A549 treated with AZD9567 at 1 μM for 4 hours (cell line): ENCODE measurements around the gene GOLGA1. TPM values are rescaled to one million over a fixed set of nuclear protein-coding genes. Genes with fewer than 3 reads are reported as not detected.

Source experiments
- total RNA-seq: library from RNA; stranded (reverse); fragments of 200-300 nt; extraction: Qiagen RNA extraction; gene quantifications from 5 replicates; pipeline ENCODE4 v1.2.3, GENCODE V29; 2022; ENCODE audit not compliant: insufficient read depth

The GOLGA1 gene, protein sequence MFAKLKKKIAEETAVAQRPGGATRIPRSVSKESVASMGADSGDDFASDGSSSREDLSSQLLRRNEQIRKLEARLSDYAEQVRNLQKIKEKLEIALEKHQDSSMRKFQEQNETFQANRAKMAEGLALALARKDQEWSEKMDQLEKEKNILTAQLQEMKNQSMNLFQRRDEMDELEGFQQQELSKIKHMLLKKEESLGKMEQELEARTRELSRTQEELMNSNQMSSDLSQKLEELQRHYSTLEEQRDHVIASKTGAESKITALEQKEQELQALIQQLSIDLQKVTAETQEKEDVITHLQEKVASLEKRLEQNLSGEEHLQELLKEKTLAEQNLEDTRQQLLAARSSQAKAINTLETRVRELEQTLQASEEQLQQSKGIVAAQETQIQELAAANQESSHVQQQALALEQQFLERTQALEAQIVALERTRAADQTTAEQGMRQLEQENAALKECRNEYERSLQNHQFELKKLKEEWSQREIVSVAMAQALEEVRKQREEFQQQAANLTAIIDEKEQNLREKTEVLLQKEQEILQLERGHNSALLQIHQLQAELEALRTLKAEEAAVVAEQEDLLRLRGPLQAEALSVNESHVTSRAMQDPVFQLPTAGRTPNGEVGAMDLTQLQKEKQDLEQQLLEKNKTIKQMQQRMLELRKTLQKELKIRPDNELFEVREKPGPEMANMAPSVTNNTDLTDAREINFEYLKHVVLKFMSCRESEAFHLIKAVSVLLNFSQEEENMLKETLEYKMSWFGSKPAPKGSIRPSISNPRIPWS
- total RNA-seq = 10.5 to 14.6 TPM (median 10.7 TPM) in 5 replicates

DNA sequence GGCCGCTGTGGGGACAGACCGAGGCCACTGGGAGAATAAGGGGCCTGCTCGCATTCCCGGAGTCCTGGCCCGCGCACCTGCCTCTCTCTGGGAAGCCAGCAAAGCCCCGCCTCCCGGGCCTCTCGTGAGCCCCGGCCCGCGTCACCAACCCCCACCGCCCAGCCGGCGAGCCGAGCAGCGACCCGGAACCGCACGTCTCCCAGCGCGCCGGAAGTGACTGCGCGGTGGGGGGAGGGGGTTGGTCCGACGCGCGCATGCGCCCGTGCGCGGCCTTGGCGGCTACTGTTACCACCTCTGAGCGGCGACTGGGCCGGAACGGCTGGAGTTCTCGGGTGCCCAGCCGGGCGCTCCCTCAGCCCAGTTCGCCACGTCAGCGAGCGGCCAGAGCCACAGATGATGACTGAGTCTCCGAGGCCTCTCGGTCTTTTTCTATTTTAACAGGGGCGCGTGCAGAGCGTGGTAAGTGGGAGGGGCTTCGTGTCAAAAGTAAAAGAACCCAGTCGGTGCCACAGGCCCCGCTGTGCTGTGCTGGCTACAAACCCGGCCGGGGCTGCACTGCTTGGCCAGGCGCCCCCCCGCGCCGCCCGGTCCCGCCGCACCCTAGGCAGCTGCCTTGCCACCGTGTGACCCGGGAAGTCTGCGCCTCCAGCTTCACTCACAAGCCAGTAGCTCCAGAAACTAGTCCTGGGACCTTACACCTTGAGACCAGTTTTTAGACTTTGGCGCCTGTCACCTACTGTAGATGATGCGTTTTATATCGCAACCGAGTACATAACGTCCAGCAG, at the start of gene GOLGA1:
Gene GOLGA1, minus strand, starts transcription at position 190 of the 785 bp plus-strand sequence. CDS start 2,372 bp downstream, outside the sequence.

DNA sequence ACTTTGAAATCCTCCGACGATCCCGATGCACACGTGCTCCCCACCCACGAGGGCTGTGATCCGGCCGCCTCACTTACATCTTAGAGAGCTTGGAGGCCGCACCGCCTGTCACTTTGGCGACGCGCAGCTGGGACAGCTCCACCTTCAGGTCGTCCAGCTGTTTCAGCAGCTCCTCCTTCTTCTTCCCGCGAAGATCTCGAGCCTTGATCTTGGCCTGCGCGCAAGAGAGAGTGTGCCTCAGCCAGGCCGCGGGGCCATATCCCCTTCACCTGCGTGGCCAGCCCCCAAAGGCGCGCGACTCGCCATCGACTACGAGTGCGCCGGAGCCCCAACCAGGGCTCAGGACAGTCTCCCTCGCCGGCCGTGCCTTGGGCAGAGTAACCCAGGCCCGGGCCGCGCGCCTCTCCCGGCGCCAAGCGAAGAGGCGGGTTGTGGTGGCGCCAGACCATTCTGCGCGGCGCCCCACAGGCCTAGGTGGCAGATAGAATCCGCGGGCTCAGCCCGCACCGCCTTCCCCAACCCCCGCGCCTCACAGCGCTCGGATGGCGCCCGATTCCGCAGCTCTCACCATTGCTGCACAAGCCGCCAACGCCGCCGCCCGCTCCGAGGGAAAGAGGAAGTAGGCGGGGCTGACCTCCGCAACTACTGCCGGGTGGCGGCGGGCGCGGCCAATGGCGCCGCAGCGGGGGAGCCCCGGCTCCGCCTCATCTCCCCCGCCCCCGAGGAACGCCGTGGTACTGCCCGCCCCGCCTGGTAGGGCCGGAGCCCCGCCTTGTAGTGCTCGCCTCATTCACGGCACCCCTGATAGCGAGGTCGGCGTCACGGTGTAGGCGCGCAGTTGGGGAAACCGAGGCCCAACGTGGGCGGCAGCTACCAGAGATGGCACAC, 79.3 kb downstream of the GOLGA1 start, which contains the start of the genes ARPC5L and RPL35:
Gene ARPC5L, plus strand, starts transcription at position 789 of the 888 bp plus-strand sequence. CDS start 7,161 bp downstream, outside the sequence.
Gene RPL35, minus strand, starts transcription at position 616 of the 888 bp plus-strand sequence. Its CDS starts 45 bp downstream, at position 571.

DNA sequence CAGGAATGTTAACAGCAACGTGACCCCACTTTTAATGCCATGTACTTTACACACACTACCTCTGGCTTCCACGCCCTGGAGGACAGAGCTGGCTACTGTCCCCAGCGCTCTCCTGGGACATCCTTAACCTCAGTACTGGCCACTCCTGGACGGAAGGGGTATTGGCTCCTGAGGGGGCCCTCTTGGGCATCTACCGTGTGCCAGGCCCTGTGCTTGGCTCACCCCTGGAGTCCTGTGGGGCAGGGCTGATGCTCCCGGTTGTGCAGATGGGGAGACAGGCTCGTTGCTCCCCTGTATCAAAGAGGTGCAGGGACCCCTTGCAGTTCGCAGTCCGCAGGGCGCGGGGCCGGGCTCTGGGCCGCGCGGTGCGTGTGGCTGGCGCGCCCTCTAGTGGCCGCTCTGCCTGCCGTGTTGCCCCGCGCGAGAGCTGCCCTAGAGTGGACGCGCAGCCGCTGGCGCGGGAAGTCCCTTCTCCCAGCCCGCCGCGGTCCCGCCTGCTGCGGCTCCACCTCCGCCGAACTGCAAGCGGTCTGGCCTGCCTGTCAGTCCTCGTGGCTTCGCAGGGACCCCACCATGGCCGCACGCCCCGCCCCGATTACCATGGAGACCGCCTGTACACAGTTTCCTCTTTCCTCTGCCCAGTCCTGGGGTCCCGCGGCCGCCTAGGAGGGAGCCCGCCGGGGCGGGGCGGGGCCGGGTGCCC, 87.9 kb downstream of the GOLGA1 start, which contains the start of gene WDR38:
Gene WDR38, plus strand, starts transcription at position 632 of the 703 bp plus-strand sequence. CDS start 72 bp downstream, outside the sequence.

Other genes with a start within 250 kb of the GOLGA1 start
- gene NR6A1, start 169.8 kb downstream of the GOLGA1 start, total RNA-seq = 1.2 to 2.4 TPM (median 1.9 TPM) in 5 replicates
- 17.5 to 24.3 TPM (median 21.9 TPM) in 5 replicates for gene OLFML2A, start 163.9 kb downstream of the GOLGA1 start, total RNA-seq
- 0.06 to 0.15 TPM (median 0.08 TPM) in 4 of 5 replicates, not detected in the other for gene WDR38, start 87.6 kb downstream of the GOLGA1 start, total RNA-seq
- gene RPL35, start 79.1 kb downstream of the GOLGA1 start, total RNA-seq = 2,821 to 3,072 TPM (median 2,972 TPM) in 5 replicates
- gene ARPC5L, start 79.0 kb downstream of the GOLGA1 start, total RNA-seq = 62.1 to 79.9 TPM (median 71.9 TPM) in 5 replicates
- gene SCAI, start 202.4 kb upstream of the GOLGA1 start, total RNA-seq = 1.5 to 4.1 TPM (median 2.0 TPM) in 5 replicates
- 24.1 to 27.8 TPM (median 26.0 TPM) in 5 replicates for gene PPP6C, start 248.7 kb upstream of the GOLGA1 start, total RNA-seq